ENCODE measurements around the gene DNAH14.

GRCh38 chr1:225406976-225407725 lies 477.7 kb downstream of the DNAH14 start:
- TF ChIP-seq MIER3 (CRISPR knock-in tag; IDR thresholded peaks at IDR 0.05; ENCODE audit: borderline replicate concordance) = no peak
- TF ChIP-seq YY1 (IDR thresholded peaks at IDR 0.05; ENCODE audit: insufficient read depth, insufficient replicate concordance, low read depth, low read length) = no peak
- TF ChIP-seq POLR2AphosphoS5 (IDR thresholded peaks at IDR 0.05; ENCODE audit: low read depth, low read length) = no peak
- no peak for TF ChIP-seq CENPX (CRISPR knock-in tag; IDR thresholded peaks at IDR 0.05)
- no peak for TF ChIP-seq CTCF (CRISPR knock-in tag; IDR thresholded peaks at IDR 0.05)
- TF ChIP-seq KAT8 (CRISPR knock-in tag; IDR thresholded peaks at IDR 0.05) = no peak
- no peak for TF ChIP-seq ZNF772 (CRISPR knock-in tag; IDR thresholded peaks at IDR 0.05)
